SK-N-SH (cell line): ENCODE measurements around the gene SLCO3A1. TPM values are rescaled to one million over a fixed set of nuclear protein-coding genes. Genes with fewer than 3 reads are reported as not detected.

Experiments used
- CTCF ChIA-PET: fragments of 300-600, 350-600 bp; formaldehyde crosslinking; extraction: SDS; loops from one replicate; lab custom pipeline; 2021; lab: Yijun Ruan, JAX
- POLR2A ChIA-PET: fragments of 350-600 bp; sonication (Branson Sonifier 250); formaldehyde crosslinking; extraction: SDS; loops from one replicate; lab custom pipeline; 2020; ENCODE audit warnings: antibody characterized with exemption, inconsistent platforms; lab: Yijun Ruan, JAX
- DNase-seq: peaks from one replicate; pipeline ENCODE4 v3.0.0; 2012
- H2AFZ ChIP-seq: fragments of 200-600 bp; sonication (generic); 2 replicates; pipeline ENCODE4 v1.8.1; 2016; ENCODE audit warnings: antibody characterized with exemption, mild to moderate bottlenecking, low read depth
- H3F3A ChIP-seq: fragments of 200-600 bp; sonication (generic); replicated peaks from 2 replicates; pipeline ENCODE3; 2016; ENCODE audit warnings: antibody characterized with exemption, mild to moderate bottlenecking; ENCODE audit not compliant: insufficient read depth
- H3K27ac ChIP-seq, 2 experiments: fragments of 200-500 bp in 1 of 2; fragments of 200-600 bp in 1 of 2; sonication (Bioruptor generic) in 1 of 2; sonication (generic), shearing (Covaris generic) in 1 of 2; 2 replicates each; pipeline versions ENCODE4 v1.5.1 to v1.6.1; 2014 to 2016; ENCODE audit warnings: low read depth in 2 of 2, inconsistent platforms in 1 of 2, low read length in 1 of 2, mild to moderate bottlenecking in 1 of 2, mixed read lengths in 1 of 2
- H3K27me3 ChIP-seq: fragments of 200-600 bp; sonication (generic), shearing (Covaris generic); 2 replicates; pipeline ENCODE4 v1.6.1; 2016; ENCODE audit warnings: mixed run types; ENCODE audit not compliant: insufficient read depth
- H3K36me3 ChIP-seq, 2 experiments: fragments of 200-500 bp in 1 of 2; fragments of 200-600 bp in 1 of 2; sonication (Bioruptor generic) in 1 of 2; sonication (generic) in 1 of 2; replicated peaks in 1 of 2; 2 replicates each; pipeline versions ENCODE3 to v1.5.1; 2014 to 2016; ENCODE audit warnings: low read length in 1 of 2, mild to moderate bottlenecking in 1 of 2; ENCODE audit not compliant: insufficient read depth in 2 of 2, control insufficient read depth in 1 of 2
- H3K4me1 ChIP-seq, 2 experiments: fragments of 200-500 bp in 1 of 2; fragments of 200-600 bp in 1 of 2; sonication (Bioruptor generic) in 1 of 2; sonication (generic), shearing (Covaris generic) in 1 of 2; 2 replicates each; pipeline versions ENCODE4 v1.5.1 to v1.6.1; 2014 to 2016; ENCODE audit warnings: low read depth in 1 of 2, low read length in 1 of 2, mixed run types in 1 of 2; ENCODE audit not compliant: insufficient read depth in 2 of 2, control insufficient read depth in 1 of 2
- H3K4me2 ChIP-seq: fragments of 200-600 bp; sonication (generic), shearing (Covaris generic); 2 replicates; pipeline ENCODE4 v1.6.1; 2017; ENCODE audit warnings: mixed run types
- H3K4me3 ChIP-seq, 2 experiments: fragments of 200-500 bp in 1 of 2; fragments of 200-600 bp in 1 of 2; sonication (Bioruptor generic) in 1 of 2; sonication (generic), shearing (Covaris generic) in 1 of 2; 2 replicates each; pipeline versions ENCODE4 v1.5.1 to v1.8.1; 2014 to 2016; ENCODE audit warnings: low read depth in 2 of 2, inconsistent platforms in 1 of 2, low read length in 1 of 2, mild to moderate bottlenecking in 1 of 2, mixed read lengths in 1 of 2, moderate library complexity in 1 of 2
- H3K79me2 ChIP-seq: fragments of 200-600 bp; sonication (generic); 2 replicates; pipeline ENCODE4 v1.8.1; 2017; ENCODE audit warnings: mild to moderate bottlenecking; ENCODE audit not compliant: insufficient read depth
- H3K9ac ChIP-seq: fragments of 200-600 bp; sonication (generic); 2 replicates; pipeline ENCODE4 v1.6.1; 2017; ENCODE audit warnings: mixed run types
- H3K9me2 ChIP-seq: fragments of 200-600 bp; sonication (generic); 2 replicates; pipeline ENCODE4 v1.6.1; 2017; ENCODE audit warnings: mixed run types
- H3K9me3 ChIP-seq: fragments of 200-600 bp; sonication (generic); 2 replicates; pipeline ENCODE4 v1.6.1; 2017; ENCODE audit warnings: mixed run types, mild to moderate bottlenecking, moderate library complexity
- H4K20me1 ChIP-seq: fragments of 200-600 bp; sonication (generic); 2 replicates; pipeline ENCODE4 v1.6.1; 2017; ENCODE audit warnings: mild to moderate bottlenecking, mixed run types; ENCODE audit not compliant: insufficient read depth
- ELF1 ChIP-seq: IDR thresholded peaks from 2 replicates; pipeline ENCODE4 v1.4.0; 2012
- EP300 ChIP-seq, 2 experiments: IDR thresholded peaks; 2 replicates each; pipeline versions ENCODE4 v1.4.0 to v1.6.1; 2012; ENCODE audit warnings: borderline replicate concordance in 1 of 2, low read depth in 1 of 2, low read length in 1 of 2
- EZH2phosphoT487 ChIP-seq: fragments of 200-600 bp; sonication (generic); IDR thresholded peaks from 2 replicates; pipeline ENCODE4 v1.6.1; 2017; ENCODE audit warnings: low read depth, mixed run types, mild to moderate bottlenecking, antibody characterized with exemption, moderate library complexity, borderline replicate concordance
- FOXM1 ChIP-seq: IDR thresholded peaks from 2 replicates; pipeline ENCODE4 v1.4.0; 2012; ENCODE audit warnings: low read depth, mild to moderate bottlenecking
- GABPA ChIP-seq: IDR thresholded peaks from 2 replicates; pipeline ENCODE4 v1.4.0; 2012; ENCODE audit warnings: low read depth, mild to moderate bottlenecking
- GATA2 ChIP-seq: sonication (generic); formaldehyde crosslinking; IDR thresholded peaks from 2 replicates; pipeline ENCODE4 v1.5.0; 2020; ENCODE audit warnings: mild to moderate bottlenecking, missing genetic modification reagents
- IRF3 ChIP-seq: fragments of 150-350 bp; IDR thresholded peaks from 2 replicates; pipeline ENCODE4 v1.6.1; 2016; ENCODE audit warnings: mild to moderate bottlenecking, low read depth, low read length
- MAX ChIP-seq: IDR thresholded peaks from 2 replicates; pipeline ENCODE4 v1.4.0; 2012; ENCODE audit warnings: low read depth
- MEF2A ChIP-seq: IDR thresholded peaks from 2 replicates; pipeline ENCODE4 v1.4.0; 2012; ENCODE audit warnings: low read depth, borderline replicate concordance
- NFIC ChIP-seq: IDR thresholded peaks from 2 replicates; pipeline ENCODE4 v1.4.0; 2012; ENCODE audit warnings: borderline replicate concordance
- NRF1 ChIP-seq: IDR thresholded peaks from 2 replicates; pipeline ENCODE4 v1.6.1; 2012; ENCODE audit warnings: low read depth, mild to moderate bottlenecking, low read length
- PBX3 ChIP-seq: IDR thresholded peaks from 2 replicates; pipeline ENCODE4; 2012
- RAD21 ChIP-seq: IDR thresholded peaks from 2 replicates; pipeline ENCODE4 v1.6.1; 2012; ENCODE audit warnings: mild to moderate bottlenecking, low read length
- SIN3A ChIP-seq: IDR thresholded peaks from 2 replicates; pipeline ENCODE4 v1.6.1; 2012; ENCODE audit warnings: low read depth, mild to moderate bottlenecking, low read length, moderate library complexity, borderline replicate concordance
- TEAD4 ChIP-seq: IDR thresholded peaks from 2 replicates; pipeline ENCODE4 v1.4.0; 2012; ENCODE audit warnings: mild to moderate bottlenecking, borderline replicate concordance; ENCODE audit not compliant: insufficient read depth
- USF1 ChIP-seq: IDR thresholded peaks from 2 replicates; pipeline ENCODE4 v1.4.0; 2012; ENCODE audit warnings: low read depth, borderline replicate concordance
- USF2 ChIP-seq: fragments of 150-350 bp; IDR thresholded peaks from 2 replicates; pipeline ENCODE4 v1.6.1; 2017; ENCODE audit warnings: antibody characterized with exemption, low read length, low read depth, borderline replicate concordance
- WGBS: methylation state at CpG from one replicate; pipeline ENCODE4 v1.1.6; 2017; ENCODE audit warnings: low lambda C conversion rate; 5-methylcytosine and 5-hydroxymethylcytosine counted together
- polyA plus RNA-seq, 3 experiments: library from polyadenylated mRNA; depleted of rRNA; stranded (reverse); fragments of >200 nt; gene quantifications; 2 replicates each; pipeline ENCODE4 v1.2.3, GENCODE V29; 2012

SLCO3A1 gene
- polyA plus RNA-seq, 1 of the 3 experiments (the other 2 are of a cell fraction): 19.7 TPM

- TF ChIP-seq EZH2phosphoT487: no peak
Observed at GRCh38 chr15:92115834-92116233, 262.3 kb downstream of the SLCO3A1 start (continued).

GRCh38 chr15:92116330-92116729 lies 262.8 kb downstream of the SLCO3A1 start:
- Histone ChIP-seq H3K4me3 (no peak overlapping the region), H3K27me3 (no peaks in the 10 kb centered on the region), H3K9me3 (no peaks in the 10 kb centered on the region), H3F3A (peaks cover 2% of the 10 kb centered on the region), H3K36me3 (peaks cover 2 to 4% of the 10 kb centered on the region in 2 experiments), H3K27ac (no peak overlapping the region), H3K79me2 (no peaks in the 10 kb centered on the region), H2AFZ (no peak overlapping the region), H3K4me2 (no peak overlapping the region), H3K9ac (no peak overlapping the region), H3K4me1 (peaks cover 2 to 3% of the 10 kb centered on the region in 2 experiments; a peak in 2 of 4 replicates), H4K20me1 (no peaks in the 10 kb centered on the region), H3K9me2 (no peaks in the 10 kb centered on the region)
- TF ChIP-seq TEAD4 (no peak), GATA2 (CRISPR knock-in tag) (no peak), MEF2A (no peak), NRF1 (no peak), FOXM1 (no peak), IRF3 (no peak), USF2 (no peak), NFIC (no peak), GABPA (no peak), SIN3A (no peak), EP300 (IDR thresholded peaks at IDR 0.05; ENCODE audit: borderline replicate concordance in 1 of 2, low read depth in 1 of 2, low read length in 1 of 2) (no peak), ELF1 (no peak), MAX (no peak), PBX3 (no peak), RAD21 (no peak), USF1 (no peak)
- ChIA-PET POLR2A (no interaction called here), CTCF (interaction anchor here (6.5 kb wide), 1 partner anchor 18 kb away, joined by 34 read pairs; no protein-coding TSS in a partner anchor)
- WGBS: 95% methylated on average over 5 of the region's 5 CpGs
- DNase-seq: no peak
